ENCODE measurements around the gene OSBPL6. TPM values are rescaled to one million over a fixed set of nuclear protein-coding genes. Genes with fewer than 3 reads are reported as not detected.
"Not testable (repeated sequence)": the region's sequence is repeated elsewhere in the genome, so short reads cannot be mapped to it uniquely, and the experiment has no call there.

Gene OSBPL6
- polyA plus RNA-seq (ENCODE audit: insufficient read length in 10 of 10): 1 to 10 TPM; 4.6 to 7.0 (median 6.0) TPM
- long read RNA-seq, donor 1: 0 reads
- long read RNA-seq, donor 2, partial matches to known transcripts: 1,415 of 1,456 reads
- long read RNA-seq, donor 2, other reads (novel, unspliced or antisense): 41 of 1,456 reads
- long read RNA-seq, donor 3: 0 reads
- long read RNA-seq, donor 4: 0 reads
- long read RNA-seq, donor 5: 0 reads
- long read RNA-seq, donor 6: 0 reads
- long read RNA-seq, donor 7, partial matches to known transcripts: 0 of 1 reads
- long read RNA-seq, donor 7, other reads (novel, unspliced or antisense): 0 of 1 reads
- long read RNA-seq, donor 8: 0 reads
- long read RNA-seq, donor 9: 0 reads

GRCh38 chr2:178193823-178194599 lies at the start of gene OSBPL6:
Gene OSBPL6, plus strand, starts transcription at chr2:178194512. Its CDS starts 111,673 bp downstream, at chr2:178306185.
- DNase-seq: peak; percentile 86 to 95 (median 88)

GRCh38 chr2:178152033-178152432 lies 42.3 kb upstream of the OSBPL6 start:
- peak in 2 of 3 donors; percentile 7 to 32 for DNase-seq

- DNase-seq: no peak
Measured at GRCh38 chr2:178152542-178152941, 41.8 kb upstream of the OSBPL6 start.

- DNase-seq: no peak
Measured at GRCh38 chr2:178152977-178153376, 41.3 kb upstream of the OSBPL6 start.

- DNase-seq: not testable (repeated sequence)
Measured at GRCh38 chr2:178153878-178154277, 40.4 kb upstream of the OSBPL6 start.

- no peak for DNase-seq
Measured at GRCh38 chr2:178155524-178155923, 38.8 kb upstream of the OSBPL6 start.

GRCh38 chr2:178157574-178157973 lies 36.7 kb upstream of the OSBPL6 start:
- DNase-seq: no peak

- DNase-seq: no peak
Measured at GRCh38 chr2:178159966-178160365, 34.3 kb upstream of the OSBPL6 start.

GRCh38 chr2:178160601-178161000 lies 33.7 kb upstream of the OSBPL6 start:
- DNase-seq: no peak

- no peak for DNase-seq
Measured at GRCh38 chr2:178163395-178163794, 30.9 kb upstream of the OSBPL6 start.

GRCh38 chr2:178163911-178164310 lies 30.4 kb upstream of the OSBPL6 start:
- DNase-seq: no peak

GRCh38 chr2:178173657-178174056 lies 20.7 kb upstream of the OSBPL6 start:
- DNase-seq: no peak

- no peak for DNase-seq
Measured at GRCh38 chr2:178177066-178177679, 17.1 kb upstream of the OSBPL6 start.

- DNase-seq: not testable (repeated sequence)
Measured at GRCh38 chr2:178180648-178181047, 13.7 kb upstream of the OSBPL6 start.

GRCh38 chr2:178187861-178188260 lies 6.5 kb upstream of the OSBPL6 start:
- no peak for DNase-seq

- DNase-seq: no peak
Measured at GRCh38 chr2:178188466-178188865, 5.8 kb upstream of the OSBPL6 start.

- peak in 2 of 3 donors; percentile 3 to 18 for DNase-seq
Measured at GRCh38 chr2:178191004-178191508, 3.3 kb upstream of the OSBPL6 start.

GRCh38 chr2:178191511-178191910 lies 2.8 kb upstream of the OSBPL6 start:
- no peak for DNase-seq

- DNase-seq: no peak
Measured at GRCh38 chr2:178193496-178193822, 853 bp upstream of the OSBPL6 start.

GRCh38 chr2:178194600-178195389 lies 483 bp downstream of the OSBPL6 start:
- DNase-seq: peak; percentile 27 to 81 (median 45)

- DNase-seq: no peak
Measured at GRCh38 chr2:178195390-178196166, 1.3 kb downstream of the OSBPL6 start.
